Ovary (tissue), 9 donors: ENCODE measurements around the gene KLK11. TPM values are rescaled to one million over a fixed set of nuclear protein-coding genes. Genes with fewer than 3 reads are reported as not detected.
A peak's percentile ranks its signal among the peaks of the same experiment; 100 is the strongest.

Source experiments
- DNase-seq, 5 donors: peaks; one replicate each; pipeline ENCODE4 v3.0.0-alpha.2; 2019 to 2020
- H3K27ac ChIP-seq, 2 donors: fragments of 200-600 bp; one replicate each; pipeline versions ENCODE4 v1.5.1 to v1.8.0; 2019 to 2022
- H3K27me3 ChIP-seq: fragments of 200-600 bp; one replicate; pipeline ENCODE4 v1.8.0; 2022
- H3K36me3 ChIP-seq: fragments of 200-600 bp; sonication (generic); one replicate; pipeline ENCODE4 v1.5.1; 2019
- H3K4me1 ChIP-seq: one replicate; pipeline ENCODE4 v1.8.1; 2013; ENCODE audit warnings: mild to moderate bottlenecking, moderate library complexity; ENCODE audit not compliant: insufficient read depth
- H3K4me3 ChIP-seq: fragments of 200-600 bp; sonication (generic); one replicate; pipeline ENCODE4 v1.5.1; 2017
- H3K9me3 ChIP-seq, 2 donors: fragments of 200-600 bp in 1 of 2; sonication (generic) in 1 of 2; one replicate each; pipeline versions ENCODE4 v1.5.1 to v1.8.1; 2013 to 2019; ENCODE audit warnings: mild to moderate bottlenecking in 1 of 2, moderate library complexity in 1 of 2
- EP300 ChIP-seq: sonication (generic); formaldehyde crosslinking; IDR thresholded peaks from one replicate; pipeline ENCODE4 v1.6.1; 2017; ENCODE audit warnings: antibody characterized with exemption
- POLR2A ChIP-seq: fragments of 450-650 bp; IDR thresholded peaks from one replicate; pipeline ENCODE4 v1.6.1; 2017; ENCODE audit warnings: antibody characterized with exemption, mild to moderate bottlenecking, moderate library complexity
- WGBS, 3 donors: extraction: QIAGEN DNeasy Blood & Tissue Kit in 1 of 3; methylation state at CpG; one replicate each; pipeline versions ENCODE4 v1.1.5 to v1.1.7; 2013 to 2017; 5-methylcytosine and 5-hydroxymethylcytosine counted together
- intact Hi-C, 4 donors: fragments of 100-400 bp; cut with DNase I; formaldehyde crosslinking; loops; one replicate each; pipeline versions ENCODE4 v1.11.0 to v1.15.1; 2022 to 2023
- polyA plus RNA-seq, 2 donors: library from polyadenylated mRNA; stranded (reverse); fragments of 200-250 nt in 1 of 2; fragments of 350-450 nt in 1 of 2; fragmentation: Illumina TruSeq in 1 of 2; extraction: RNeasy Lipid Tissue Mini Kit (QIAGEN cat#74804) in 1 of 2; gene quantifications; one replicate each; pipeline ENCODE4 v1.2.3, GENCODE V29; 2013 to 2014
- total RNA-seq, 7 donors: library from RNA; depleted of rRNA in 2 of 7; stranded (reverse); fragments of >200 nt in 2 of 7; fragmentation: NEBNext Ultra II Directional in 3 of 7; extraction: Animal tissue kit (Norgen Biotek cat#: 25700) in 3 of 7; gene quantifications; one replicate each; pipeline versions ENCODE4 v1.1.0 to v1.2.4, GENCODE V29; 2016 to 2023
- TF ChIP-seq, protein P1 (sequence below), 3 donors: fragments of 450-650 bp in 2 of 3; fragments of 200-600 bp in 1 of 3; IDR thresholded peaks; one replicate each; pipeline versions ENCODE4 v1.5.1 to v1.8.0; 2016 to 2022; ENCODE audit warnings: antibody characterized with exemption in 3 of 3, mild to moderate bottlenecking in 1 of 3
- donor health status: DM: no; HTN: no; CAD: no; lungs with moderate emphysema.
- donor health status: DM: no; HTN: no; CAD: no.
- donor health status: Bipolar disorder and iron deficiency.
- donor health status: DM: yes; HTN: yes; CAD: no.
- donor health status: DM: no; HTN: no; CAD: no.
- donor health status: DM: yes; HTN: yes; CAD: no.

The KLK11 gene
- total and polyA plus RNA-seq, 9 donors, result 0.33 to 91.2 (median 1.4) TPM

DNA sequence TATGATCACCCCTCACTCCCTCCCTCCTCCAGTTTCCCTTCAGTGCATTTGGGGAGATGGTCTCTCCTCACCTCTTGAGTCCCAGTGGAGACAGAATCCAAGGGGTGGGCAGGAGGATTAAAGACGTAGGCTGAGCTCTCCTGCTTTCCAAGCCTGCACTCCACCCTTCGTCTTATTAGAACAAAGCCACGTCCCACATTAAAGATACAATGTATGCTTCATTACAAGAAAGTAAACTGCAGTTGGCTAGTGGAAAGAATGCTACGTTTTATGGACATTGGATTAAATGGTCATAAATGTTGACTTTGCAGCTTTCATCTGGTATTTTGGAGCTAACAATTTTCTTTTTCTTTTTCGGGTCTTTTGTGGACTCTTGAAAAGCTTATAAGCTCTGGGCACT lies 1.5 kb upstream of the KLK11 start:
- no peak for DNase-seq
- no peak overlapping the region for H3K27ac ChIP-seq
- peaks cover 9% of the 10 kb centered on the region for H3K4me1 ChIP-seq
- WGBS, 3 donors, result 56 to 63% (median 61%) methylated on average over 5 of the region's 5 CpGs
- H3K27me3 ChIP-seq, result no peaks in the 10 kb centered on the region
- no peaks in the 10 kb centered on the region for H3K36me3 ChIP-seq
- H3K9me3 ChIP-seq, result no peaks in the 10 kb centered on the region
- no peak for TF ChIP-seq POLR2A
- TF ChIP-seq, protein P1, sequence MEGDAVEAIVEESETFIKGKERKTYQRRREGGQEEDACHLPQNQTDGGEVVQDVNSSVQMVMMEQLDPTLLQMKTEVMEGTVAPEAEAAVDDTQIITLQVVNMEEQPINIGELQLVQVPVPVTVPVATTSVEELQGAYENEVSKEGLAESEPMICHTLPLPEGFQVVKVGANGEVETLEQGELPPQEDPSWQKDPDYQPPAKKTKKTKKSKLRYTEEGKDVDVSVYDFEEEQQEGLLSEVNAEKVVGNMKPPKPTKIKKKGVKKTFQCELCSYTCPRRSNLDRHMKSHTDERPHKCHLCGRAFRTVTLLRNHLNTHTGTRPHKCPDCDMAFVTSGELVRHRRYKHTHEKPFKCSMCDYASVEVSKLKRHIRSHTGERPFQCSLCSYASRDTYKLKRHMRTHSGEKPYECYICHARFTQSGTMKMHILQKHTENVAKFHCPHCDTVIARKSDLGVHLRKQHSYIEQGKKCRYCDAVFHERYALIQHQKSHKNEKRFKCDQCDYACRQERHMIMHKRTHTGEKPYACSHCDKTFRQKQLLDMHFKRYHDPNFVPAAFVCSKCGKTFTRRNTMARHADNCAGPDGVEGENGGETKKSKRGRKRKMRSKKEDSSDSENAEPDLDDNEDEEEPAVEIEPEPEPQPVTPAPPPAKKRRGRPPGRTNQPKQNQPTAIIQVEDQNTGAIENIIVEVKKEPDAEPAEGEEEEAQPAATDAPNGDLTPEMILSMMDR (IDR thresholded peaks at IDR 0.05), result no peak
- TF ChIP-seq EP300, result no peak
- H3K4me3 ChIP-seq, result no peak overlapping the region
- intact Hi-C loops, result no loop called here

DNA sequence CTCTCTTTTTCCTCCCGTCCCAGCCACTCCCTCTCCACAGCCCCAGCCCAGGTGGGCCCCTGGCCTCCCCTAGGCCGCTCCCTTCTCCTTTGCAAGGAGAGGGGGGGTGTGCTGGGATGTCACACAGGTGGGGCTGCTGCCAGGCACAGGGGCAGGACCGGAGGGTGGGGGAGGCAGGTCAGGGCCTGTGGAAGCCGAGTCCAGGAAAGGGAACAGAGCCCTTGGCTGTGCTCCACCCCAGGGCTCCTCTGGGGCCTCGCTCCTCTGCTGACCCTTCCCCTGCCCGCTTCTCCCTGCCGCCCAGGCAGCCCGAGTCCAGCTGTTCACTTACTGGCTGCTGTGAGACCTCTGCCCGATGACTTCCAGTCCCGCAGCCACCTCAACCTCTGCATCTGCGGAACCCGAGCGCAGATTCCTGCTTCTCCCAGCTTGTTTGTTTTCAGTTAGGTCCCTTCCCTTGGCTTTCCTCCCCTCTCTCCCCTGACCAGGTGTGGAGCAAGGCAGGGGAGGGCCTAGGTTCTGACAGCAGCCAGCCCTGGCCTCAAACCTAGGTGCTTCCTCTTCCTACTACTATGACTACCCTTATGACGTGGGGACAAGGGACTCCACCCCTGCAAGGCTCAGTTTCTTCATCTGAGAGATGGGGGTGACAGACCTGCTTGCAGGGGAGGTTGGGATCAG lies 850 bp upstream of the KLK11 start:
- 29 to 39% (median 31%) methylated on average over 14 of the region's 14 CpGs for WGBS, 3 donors
- DNase-seq, result peak in 1 of 5 donors; percentile 45
- Histone ChIP-seq H3K27me3 (no peaks in the 10 kb centered on the region), H3K4me3 (no peak overlapping the region), H3K9me3 (no peaks in the 10 kb centered on the region), H3K36me3 (no peaks in the 10 kb centered on the region), H3K27ac (peak overlapping the region in 1 of 2 donors; percentile 14), H3K4me1 (peaks cover 9% of the 10 kb centered on the region)
- TF ChIP-seq EP300 (no peak), POLR2A (no peak)
- TF ChIP-seq, protein P1 (IDR thresholded peaks at IDR 0.05), result no peak
- intact Hi-C loops, result no loop called here

DNA sequence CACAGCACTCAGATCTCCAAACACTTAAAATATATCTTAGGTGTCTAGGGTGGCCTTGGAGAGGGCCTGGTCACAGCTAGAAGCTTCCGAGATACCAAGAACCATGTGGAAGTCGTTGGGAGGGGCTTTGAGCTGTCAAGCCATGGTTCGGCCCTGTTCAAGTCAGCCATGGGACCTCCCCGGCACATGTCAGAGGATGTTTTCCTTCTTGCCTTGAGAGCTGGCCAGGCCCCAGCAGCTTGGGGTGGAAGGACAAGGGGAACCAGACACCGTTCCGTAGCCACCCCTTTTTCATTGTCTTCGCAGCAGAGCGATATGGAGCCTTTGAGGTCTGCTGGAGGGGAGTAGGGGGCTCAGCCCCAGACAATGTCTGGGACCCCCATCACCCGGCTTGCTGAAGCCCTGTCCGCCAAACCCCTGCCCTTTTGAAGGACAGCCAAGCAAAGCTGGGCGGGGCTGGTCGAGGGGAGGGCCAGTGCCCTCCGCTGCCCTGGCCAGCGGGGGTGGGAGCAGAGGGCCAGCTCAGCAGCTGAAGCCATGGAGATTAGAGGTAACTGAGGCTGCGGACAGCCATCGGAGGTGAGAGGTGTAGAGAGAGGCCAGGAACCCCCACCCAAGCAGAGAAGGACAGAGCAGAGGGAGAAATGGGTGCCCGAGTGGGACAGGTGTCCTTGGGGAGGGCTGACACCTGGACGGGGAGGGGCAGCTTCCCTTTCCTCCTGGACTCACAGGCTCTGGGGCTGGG lies 435 bp downstream of the KLK11 start:
- Histone ChIP-seq H3K36me3 (no peaks in the 10 kb centered on the region), H3K27me3 (no peaks in the 10 kb centered on the region), H3K27ac (peak overlapping the region in 1 of 2 donors; percentile 29), H3K4me3 (no peak overlapping the region), H3K9me3 (no peaks in the 10 kb centered on the region), H3K4me1 (peaks cover 9% of the 10 kb centered on the region)
- TF ChIP-seq, protein P1 (IDR thresholded peaks at IDR 0.05), result no peak
- no peak for TF ChIP-seq EP300
- TF ChIP-seq POLR2A, result no peak
- intact Hi-C loops, result no loop called here
- DNase-seq, result peak; percentile 54 to 77 (median 66)
- WGBS, 3 donors, result 20 to 31% (median 30%) methylated on average over 18 of the region's 18 CpGs

DNA sequence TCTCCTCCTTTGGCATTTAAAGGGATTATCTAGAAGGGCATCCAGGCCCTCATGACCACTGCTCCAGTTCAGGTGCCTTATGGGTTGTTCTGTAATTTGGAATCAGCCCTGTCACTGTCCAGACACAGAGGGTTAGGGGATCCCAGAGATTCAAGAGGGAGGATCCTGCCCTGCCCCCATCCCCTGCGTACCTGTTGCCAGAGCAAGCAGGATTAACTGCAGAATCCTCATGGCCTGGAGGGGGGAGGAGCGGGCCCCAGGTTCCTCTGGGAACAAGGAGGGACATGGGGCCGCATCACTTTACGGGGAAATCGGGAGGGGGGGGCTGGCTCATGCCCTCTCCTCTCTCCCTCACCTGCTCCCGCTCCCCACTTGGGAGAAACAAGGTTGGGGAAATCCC lies 1.0 kb downstream of the KLK11 start:
- Histone ChIP-seq H3K4me3 (no peak overlapping the region), H3K4me1 (peaks cover 9% of the 10 kb centered on the region), H3K27ac (peak overlapping the region in 1 of 2 donors; percentile 29), H3K9me3 (no peaks in the 10 kb centered on the region), H3K27me3 (no peaks in the 10 kb centered on the region), H3K36me3 (no peaks in the 10 kb centered on the region)
- 65 to 72% (median 72%) methylated on average over 6 of the region's 6 CpGs for WGBS, 3 donors
- intact Hi-C loops, result no loop called here
- DNase-seq, result peak in 1 of 5 donors; percentile 38
- no peak for TF ChIP-seq EP300
- no peak for TF ChIP-seq POLR2A
- TF ChIP-seq, protein P1 (IDR thresholded peaks at IDR 0.05), result no peak
